ENCODE results near the gene LIPA.

DNA sequence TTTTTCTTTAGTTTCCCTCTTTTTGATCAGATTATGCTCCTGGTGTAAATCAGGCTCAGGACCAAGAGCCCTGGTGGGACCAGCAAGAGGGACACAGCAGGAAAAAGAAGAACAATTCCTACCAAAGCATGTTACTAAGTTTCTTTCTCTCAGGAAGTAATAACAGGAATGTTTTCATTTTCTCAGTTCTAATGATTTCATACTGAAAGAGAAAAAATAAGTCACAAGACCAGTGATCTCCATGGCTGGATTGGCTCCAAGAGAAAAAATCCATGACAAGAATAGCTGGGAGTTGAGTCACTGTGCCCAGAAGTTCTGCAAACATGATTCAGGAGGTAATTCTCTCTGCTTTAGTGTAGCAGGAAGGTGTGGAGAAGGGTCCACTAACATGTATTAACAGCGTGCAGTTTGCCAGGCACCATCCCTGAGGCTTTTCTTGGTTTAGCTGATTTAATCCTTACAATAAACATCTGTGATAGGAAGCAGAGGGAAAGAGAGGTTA, 26.5 kb upstream of the LIPA start:
- TF ChIP-seq, protein P1, sequence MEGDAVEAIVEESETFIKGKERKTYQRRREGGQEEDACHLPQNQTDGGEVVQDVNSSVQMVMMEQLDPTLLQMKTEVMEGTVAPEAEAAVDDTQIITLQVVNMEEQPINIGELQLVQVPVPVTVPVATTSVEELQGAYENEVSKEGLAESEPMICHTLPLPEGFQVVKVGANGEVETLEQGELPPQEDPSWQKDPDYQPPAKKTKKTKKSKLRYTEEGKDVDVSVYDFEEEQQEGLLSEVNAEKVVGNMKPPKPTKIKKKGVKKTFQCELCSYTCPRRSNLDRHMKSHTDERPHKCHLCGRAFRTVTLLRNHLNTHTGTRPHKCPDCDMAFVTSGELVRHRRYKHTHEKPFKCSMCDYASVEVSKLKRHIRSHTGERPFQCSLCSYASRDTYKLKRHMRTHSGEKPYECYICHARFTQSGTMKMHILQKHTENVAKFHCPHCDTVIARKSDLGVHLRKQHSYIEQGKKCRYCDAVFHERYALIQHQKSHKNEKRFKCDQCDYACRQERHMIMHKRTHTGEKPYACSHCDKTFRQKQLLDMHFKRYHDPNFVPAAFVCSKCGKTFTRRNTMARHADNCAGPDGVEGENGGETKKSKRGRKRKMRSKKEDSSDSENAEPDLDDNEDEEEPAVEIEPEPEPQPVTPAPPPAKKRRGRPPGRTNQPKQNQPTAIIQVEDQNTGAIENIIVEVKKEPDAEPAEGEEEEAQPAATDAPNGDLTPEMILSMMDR (IDR thresholded peaks at IDR 0.05; ENCODE audit: low read depth, low read length), result no peak
- no peak for TF ChIP-seq EZH2phosphoT487 (IDR thresholded peaks at IDR 0.05; ENCODE audit: low read depth)
